Activated B cell treated with CpG ODN at 0.5 μM for 24 hours (primary cell): ENCODE data around the gene IGFBP1. TPM values are rescaled to one million over a fixed set of nuclear protein-coding genes. Genes with fewer than 3 reads are reported as not detected.

Experiments
- ATAC-seq: fragments of 200-7000 bp; cut with Tn5 transposase; one replicate; pipeline ENCODE4 v1.10.0; 2021; ENCODE audit warnings: low read depth, mild to moderate bottlenecking, moderate library complexity
- CTCF ChIA-PET: fragments of 350-600 bp; sonication (Branson Sonifier 250); formaldehyde crosslinking; loops from one replicate; lab custom pipeline; 2021; ENCODE audit warnings: antibody characterized with exemption; lab: Charles Lee
- POLR2A ChIA-PET: fragments of 350-600 bp; sonication (Branson Sonifier 250); formaldehyde crosslinking; loops from one replicate; lab custom pipeline; 2021; ENCODE audit warnings: antibody characterized with exemption; lab: Charles Lee
- DNase-seq: peaks from one replicate; pipeline ENCODE4 v3.0.0; 2022
- H3K27ac Mint-ChIP-seq: one replicate; pipeline ENCODE4 v1.8.0; 2020; ENCODE audit warnings: mixed read lengths
- H3K27me3 Mint-ChIP-seq: one replicate; pipeline ENCODE4 v1.8.0; 2021; ENCODE audit warnings: mixed read lengths
- H3K36me3 Mint-ChIP-seq: one replicate; pipeline ENCODE4 v1.8.0; 2021; ENCODE audit warnings: low read depth, mixed read lengths
- H3K4me1 Mint-ChIP-seq: one replicate; pipeline ENCODE4 v1.8.0; 2021; ENCODE audit warnings: mixed read lengths
- H3K4me3 Mint-ChIP-seq: one replicate; pipeline ENCODE4 v1.8.0; 2020; ENCODE audit warnings: mild to moderate bottlenecking, mixed read lengths
- H3K9me3 Mint-ChIP-seq: one replicate; pipeline ENCODE4 v1.8.0; 2020; ENCODE audit warnings: mixed read lengths
- CTCF ChIP-seq: fragments of 200-600 bp; IDR thresholded peaks from one replicate; pipeline ENCODE4 v1.8.0; 2022; ENCODE audit warnings: antibody characterized with exemption, mild to moderate bottlenecking
- intact Hi-C: fragments of 100-400 bp; cut with micrococcal nuclease; formaldehyde crosslinking; loops from one replicate; pipeline ENCODE4 v1.15.1; 2024
- total RNA-seq: library from RNA; stranded (reverse); gene quantifications from 2 replicates; pipeline ENCODE4 v1.2.3, GENCODE V29; 2022

Gene IGFBP1
- total RNA-seq, 1 donor from 2014 or later, result not detected

GRCh38 chr7:45863715-45864114 is 24.6 kb upstream of the IGFBP1 start:
- Mint-ChIP-seq H3K27ac (no peak overlapping the region), H3K9me3 (peaks cover 5% of the 10 kb centered on the region), H3K27me3 (peaks cover 35% of the 10 kb centered on the region), H3K4me1 (no peaks in the 10 kb centered on the region), H3K36me3 (no peaks in the 10 kb centered on the region), H3K4me3 (no peak overlapping the region)
- ChIA-PET CTCF (interaction anchor here (1.4 kb wide), 1 partner anchor 9 kb away, joined by 3 read pairs; no protein-coding TSS in a partner anchor), POLR2A (no interaction called here)
- DNase-seq, result no peak
- TF ChIP-seq CTCF, result no peak
- ATAC-seq, result no peak
- intact Hi-C loops, result no loop called here

GRCh38 chr7:45865594-45866410 is 22.5 kb upstream of the IGFBP1 start:
- H3K4me1 Mint-ChIP-seq, result no peaks in the 10 kb centered on the region
- H3K27me3 Mint-ChIP-seq, result peaks cover 42% of the 10 kb centered on the region
- DNase-seq (no peak), ATAC-seq (no peak)
- H3K4me3 Mint-ChIP-seq, result no peak overlapping the region
- no peak for TF ChIP-seq CTCF
- H3K27ac Mint-ChIP-seq, result no peak overlapping the region
- no peaks in the 10 kb centered on the region for H3K36me3 Mint-ChIP-seq
- ChIA-PET CTCF (no interaction called here), POLR2A (no interaction called here)
- peaks cover 5% of the 10 kb centered on the region for H3K9me3 Mint-ChIP-seq
- intact Hi-C loops, result no loop called here

- H3K36me3 Mint-ChIP-seq, result no peaks in the 10 kb centered on the region
- H3K4me1 Mint-ChIP-seq, result no peaks in the 10 kb centered on the region
- intact Hi-C loops, result no loop called here
- ChIA-PET CTCF (no interaction called here), POLR2A (no interaction called here)
- DNase-seq (no peak), ATAC-seq (no peak)
- TF ChIP-seq CTCF, result no peak
- peaks cover 31% of the 10 kb centered on the region for H3K27me3 Mint-ChIP-seq
- H3K9me3 Mint-ChIP-seq, result peaks cover 5% of the 10 kb centered on the region
- H3K4me3 Mint-ChIP-seq, result no peak overlapping the region
- H3K27ac Mint-ChIP-seq, result no peak overlapping the region
These were observed 20.8 kb upstream of the IGFBP1 start for GRCh38 chr7:45867471-45867870.

GRCh38 chr7:45869426-45869825 is 18.9 kb upstream of the IGFBP1 start:
- peaks cover 5% of the 10 kb centered on the region for H3K9me3 Mint-ChIP-seq
- TF ChIP-seq CTCF, result no peak
- peaks cover 21% of the 10 kb centered on the region for H3K27me3 Mint-ChIP-seq
- H3K36me3 Mint-ChIP-seq, result no peaks in the 10 kb centered on the region
- no peaks in the 10 kb centered on the region for H3K4me1 Mint-ChIP-seq
- ATAC-seq, result no peak
- H3K4me3 Mint-ChIP-seq, result no peak overlapping the region
- no peak overlapping the region for H3K27ac Mint-ChIP-seq
- intact Hi-C loops, result no loop called here
- CTCF ChIA-PET, result no interaction called here
- no peak for DNase-seq
- POLR2A ChIA-PET, result no interaction called here

- POLR2A ChIA-PET, result no interaction called here
- ATAC-seq (no peak), DNase-seq (no peak)
- no peak overlapping the region for H3K27ac Mint-ChIP-seq
- no peak for TF ChIP-seq CTCF
- no peaks in the 10 kb centered on the region for H3K4me1 Mint-ChIP-seq
- no peak overlapping the region for H3K4me3 Mint-ChIP-seq
- no peaks in the 10 kb centered on the region for H3K36me3 Mint-ChIP-seq
- H3K27me3 Mint-ChIP-seq, result peaks cover 12% of the 10 kb centered on the region
- peaks cover 9% of the 10 kb centered on the region for H3K9me3 Mint-ChIP-seq
- intact Hi-C loops, result no loop called here
- CTCF ChIA-PET, result no interaction called here
These were observed 15.9 kb upstream of the IGFBP1 start for GRCh38 chr7:45872116-45873034.
